ENCODE measurements around the gene SDK1. TPM values are rescaled to one million over a fixed set of nuclear protein-coding genes. Genes with fewer than 3 reads are reported as not detected.

Gene SDK1
- total and polyA plus RNA-seq, 4 donors: 0.12 to 0.47 (median 0.36) TPM

GRCh38 chr7:4138866-4139265, 837.8 kb downstream of the SDK1 start:
- WGBS: 93% methylated on average over 11 of the region's 11 CpGs
- no peaks in the 10 kb centered on the region for H3K36me3 ChIP-seq (ENCODE audit: control insufficient read depth in 4 of 4, insufficient read depth in 3 of 4, low read depth in 1 of 4, low read length in 3 of 4)
- DNase-seq (ENCODE audit: low spot score): no peak
- no peaks in the 10 kb centered on the region for H3K9me3 ChIP-seq (ENCODE audit: control insufficient read depth in 4 of 4, low read length in 3 of 4)
- H3K4me3 ChIP-seq (ENCODE audit: low read depth in 1 of 3, low read length in 3 of 3): no peak overlapping the region
- TF ChIP-seq EGR1 (IDR thresholded peaks at IDR 0.05; ENCODE audit: low read depth in 2 of 2): no peak
- H3K27me3 ChIP-seq (ENCODE audit: control insufficient read depth in 4 of 4, insufficient read depth in 4 of 4, low read length in 3 of 4): no peaks in the 10 kb centered on the region
- H3K9ac ChIP-seq (ENCODE audit: low read depth in 1 of 2, low read length in 2 of 2): no peak overlapping the region
- H3K4me1 ChIP-seq (ENCODE audit: control insufficient read depth in 4 of 4, insufficient read depth in 4 of 4, low read length in 3 of 4): no peaks in the 10 kb centered on the region
- no peak overlapping the region for H3K27ac ChIP-seq (ENCODE audit: low read depth in 1 of 2, low read length in 2 of 2)

- no peak for TF ChIP-seq FOXA1 (IDR thresholded peaks at IDR 0.05)
- TF ChIP-seq GABPA (IDR thresholded peaks at IDR 0.05 in 1 of 2, conservative IDR thresholded peaks at IDR 0.05 in 1 of 2): no peak
- no peak for TF ChIP-seq RXRA (IDR thresholded peaks at IDR 0.05)
- no peak for TF ChIP-seq EGR1 (IDR thresholded peaks at IDR 0.05; ENCODE audit: low read depth in 2 of 2)
- 83% methylated on average over 21 of the region's 21 CpGs for WGBS
- no peak for DNase-seq (ENCODE audit: low spot score)
- H3K9me3 ChIP-seq (ENCODE audit: control insufficient read depth in 4 of 4, low read length in 3 of 4): no peaks in the 10 kb centered on the region
- peaks cover 0 to 2% (median 0%) of the 10 kb centered on the region in 4 donors for H3K27me3 ChIP-seq (ENCODE audit: control insufficient read depth in 4 of 4, insufficient read depth in 4 of 4, low read length in 3 of 4)
- H3K27ac ChIP-seq (ENCODE audit: low read depth in 1 of 2, low read length in 2 of 2): no peak overlapping the region
- H3K4me3 ChIP-seq (ENCODE audit: low read depth in 1 of 3, low read length in 3 of 3): no peak overlapping the region
- H3K4me1 ChIP-seq (ENCODE audit: control insufficient read depth in 4 of 4, insufficient read depth in 4 of 4, low read length in 3 of 4): no peaks in the 10 kb centered on the region
- no peaks in the 10 kb centered on the region for H3K36me3 ChIP-seq (ENCODE audit: control insufficient read depth in 4 of 4, insufficient read depth in 3 of 4, low read depth in 1 of 4, low read length in 3 of 4)
- no peak overlapping the region for H3K9ac ChIP-seq (ENCODE audit: low read depth in 1 of 2, low read length in 2 of 2)
Measured at GRCh38 chr7:4139656-4140625, 838.9 kb downstream of the SDK1 start.

GRCh38 chr7:4140933-4141332, 839.9 kb downstream of the SDK1 start:
- TF ChIP-seq ZBTB33 (IDR thresholded peaks at IDR 0.05) (no peak), HNF4A (conservative IDR thresholded peaks at IDR 0.05) (no peak), RAD21 (IDR thresholded peaks at IDR 0.05) (no peak), MAX (IDR thresholded peaks at IDR 0.05) (no peak), CTCF (IDR thresholded peaks at IDR 0.05; ENCODE audit: low read depth, low read length, missing input control) (no peak), FOXA1 (IDR thresholded peaks at IDR 0.05) (no peak), SP1 (IDR thresholded peaks at IDR 0.05) (no peak)
- 85% methylated on average over 5 of the region's 5 CpGs for WGBS
- H3K9me3 ChIP-seq (ENCODE audit: control insufficient read depth in 4 of 4, low read length in 3 of 4): no peaks in the 10 kb centered on the region

More at GRCh38 chr7:4140933-4141332, 839.9 kb downstream of the SDK1 start:
- Histone ChIP-seq H3K36me3 (ENCODE audit: control insufficient read depth in 4 of 4, insufficient read depth in 3 of 4, low read depth in 1 of 4, low read length in 3 of 4) (no peaks in the 10 kb centered on the region), H3K9ac (ENCODE audit: low read depth in 1 of 2, low read length in 2 of 2) (no peak overlapping the region), H3K27ac (ENCODE audit: low read depth in 1 of 2, low read length in 2 of 2) (no peak overlapping the region), H3K4me1 (ENCODE audit: control insufficient read depth in 4 of 4, insufficient read depth in 4 of 4, low read length in 3 of 4) (no peaks in the 10 kb centered on the region), H3K27me3 (ENCODE audit: control insufficient read depth in 4 of 4, insufficient read depth in 4 of 4, low read length in 3 of 4) (peaks cover 0 to 2% (median 0%) of the 10 kb centered on the region in 4 donors), H3K4me3 (ENCODE audit: low read depth in 1 of 3, low read length in 3 of 3) (no peak overlapping the region)
- no peak for DNase-seq (ENCODE audit: low spot score)

All from liver (tissue), 9 donors.